ENCODE data around the gene ZHX3.
"Not testable (repeated sequence)": the region's sequence is repeated elsewhere in the genome, so short reads cannot be mapped to it uniquely, and the experiment has no call there.

The ZHX3 gene

DNA sequence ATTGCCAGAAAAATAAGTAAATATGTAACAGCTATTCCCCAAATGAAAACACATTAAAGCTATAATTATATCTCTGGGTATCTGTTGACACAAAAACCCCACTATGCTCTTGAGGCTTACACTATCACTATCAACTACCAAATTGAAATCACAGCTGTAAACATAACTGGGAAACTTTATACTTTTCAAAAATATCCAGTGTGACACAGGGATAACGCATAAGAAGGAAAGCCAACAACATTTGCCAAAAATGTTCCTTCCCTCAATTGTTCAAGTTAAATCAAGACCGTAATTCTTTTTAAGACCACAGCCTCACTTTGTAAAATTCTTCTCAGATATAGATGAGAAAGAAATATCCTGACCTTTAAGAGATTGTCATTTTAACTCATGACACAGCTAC is 3.1 kb downstream of the ZHX3 start:
- Histone ChIP-seq H3K4me1 (ENCODE audit: insufficient read depth, low read length, poor library complexity, severe bottlenecking) (peaks cover 46% of the 10 kb centered on the region), H3K27me3 (ENCODE audit: insufficient read depth, low read length, poor library complexity, severe bottlenecking) (no peaks in the 10 kb centered on the region), H3K9me3 (ENCODE audit: insufficient read depth, low read depth, low read length) (no peaks in the 10 kb centered on the region), H3K9ac (ENCODE audit: low read depth, low read length, poor library complexity, severe bottlenecking) (peak overlapping the region; percentile 14), H3K9me2 (replicated peaks; ENCODE audit: low read depth, low read length) (no peaks in the 10 kb centered on the region), H3K4me3 (ENCODE audit: low read length, poor library complexity, severe bottlenecking) (no peak overlapping the region), H3K36me3 (ENCODE audit: insufficient read depth, low read length) (no peaks in the 10 kb centered on the region), H3F3A (ENCODE audit: low read depth) (no peaks in the 10 kb centered on the region), H2AFZ (ENCODE audit: low read length) (no peak overlapping the region), H4K20me1 (ENCODE audit: insufficient read depth, low read length, poor library complexity, severe bottlenecking) (peaks cover 13% of the 10 kb centered on the region), H3K79me2 (ENCODE audit: insufficient read depth, low read length) (peaks cover 63% of the 10 kb centered on the region), H3K4me2 (ENCODE audit: low read depth, low read length, poor library complexity, severe bottlenecking) (peak overlapping the region; percentile 31)
- TF ChIP-seq, protein P1, sequence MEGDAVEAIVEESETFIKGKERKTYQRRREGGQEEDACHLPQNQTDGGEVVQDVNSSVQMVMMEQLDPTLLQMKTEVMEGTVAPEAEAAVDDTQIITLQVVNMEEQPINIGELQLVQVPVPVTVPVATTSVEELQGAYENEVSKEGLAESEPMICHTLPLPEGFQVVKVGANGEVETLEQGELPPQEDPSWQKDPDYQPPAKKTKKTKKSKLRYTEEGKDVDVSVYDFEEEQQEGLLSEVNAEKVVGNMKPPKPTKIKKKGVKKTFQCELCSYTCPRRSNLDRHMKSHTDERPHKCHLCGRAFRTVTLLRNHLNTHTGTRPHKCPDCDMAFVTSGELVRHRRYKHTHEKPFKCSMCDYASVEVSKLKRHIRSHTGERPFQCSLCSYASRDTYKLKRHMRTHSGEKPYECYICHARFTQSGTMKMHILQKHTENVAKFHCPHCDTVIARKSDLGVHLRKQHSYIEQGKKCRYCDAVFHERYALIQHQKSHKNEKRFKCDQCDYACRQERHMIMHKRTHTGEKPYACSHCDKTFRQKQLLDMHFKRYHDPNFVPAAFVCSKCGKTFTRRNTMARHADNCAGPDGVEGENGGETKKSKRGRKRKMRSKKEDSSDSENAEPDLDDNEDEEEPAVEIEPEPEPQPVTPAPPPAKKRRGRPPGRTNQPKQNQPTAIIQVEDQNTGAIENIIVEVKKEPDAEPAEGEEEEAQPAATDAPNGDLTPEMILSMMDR (conservative IDR thresholded peaks at IDR 0.05; ENCODE audit: low read length): no peak
- TF ChIP-seq EZH2phosphoT487 (IDR thresholded peaks at IDR 0.05; ENCODE audit: borderline replicate concordance): no peak

DNA sequence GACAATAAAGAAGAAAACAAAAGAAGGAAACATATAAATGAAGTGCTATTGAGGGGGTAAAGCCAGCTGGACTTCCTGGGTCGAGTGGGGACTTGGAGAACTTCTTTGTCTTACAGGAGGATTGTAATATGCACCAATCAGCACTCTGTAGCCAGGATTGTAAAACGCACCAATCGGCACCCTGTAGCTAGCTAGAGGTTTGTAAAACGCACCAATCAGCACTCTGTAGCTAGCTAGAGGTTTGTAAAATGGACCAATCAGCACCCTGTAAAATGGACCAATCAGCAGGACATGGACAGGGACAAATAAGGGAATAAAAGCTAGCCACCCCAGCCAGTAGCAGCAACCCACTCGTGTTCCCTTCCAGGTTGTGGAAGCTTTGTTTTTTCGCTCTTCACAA is 5.5 kb downstream of the ZHX3 start:
- H3K9me2 ChIP-seq (replicated peaks; ENCODE audit: low read depth, low read length); H3K9me3 ChIP-seq (ENCODE audit: insufficient read depth, low read depth, low read length); H3K4me3 ChIP-seq (ENCODE audit: low read length, poor library complexity, severe bottlenecking); H3K9ac ChIP-seq (ENCODE audit: low read depth, low read length, poor library complexity, severe bottlenecking); H3K36me3 ChIP-seq (ENCODE audit: insufficient read depth, low read length); H3K27me3 ChIP-seq (ENCODE audit: insufficient read depth, low read length, poor library complexity, severe bottlenecking); H2AFZ ChIP-seq (ENCODE audit: low read length); H3K4me2 ChIP-seq (ENCODE audit: low read depth, low read length, poor library complexity, severe bottlenecking); H3F3A ChIP-seq (ENCODE audit: low read depth): not testable (repeated sequence)
- H4K20me1 ChIP-seq (ENCODE audit: insufficient read depth, low read length, poor library complexity, severe bottlenecking): peaks cover 13% of the 10 kb centered on the region
- peaks cover 67% of the 10 kb centered on the region for H3K79me2 ChIP-seq (ENCODE audit: insufficient read depth, low read length)
- peaks cover 60% of the 10 kb centered on the region for H3K4me1 ChIP-seq (ENCODE audit: insufficient read depth, low read length, poor library complexity, severe bottlenecking)

DNA sequence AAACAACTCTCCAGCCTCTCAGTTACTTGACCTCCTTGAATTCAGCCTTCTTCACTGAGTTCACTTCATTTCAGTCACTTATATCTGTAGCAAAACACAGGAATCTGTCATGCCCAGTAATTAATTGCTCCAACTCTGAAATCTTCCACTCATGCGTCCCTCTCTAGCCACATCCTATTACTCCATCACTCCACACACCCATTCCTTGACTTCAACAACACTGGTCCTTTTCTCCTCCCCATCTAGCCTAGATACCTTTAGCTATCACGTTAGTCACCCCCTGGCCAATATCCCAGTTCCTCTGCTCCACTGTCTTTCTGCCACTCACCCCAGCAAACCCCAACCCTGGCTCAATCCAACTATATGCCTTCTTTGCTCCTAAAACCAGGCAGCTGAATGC is 7.7 kb downstream of the ZHX3 start:
- Histone ChIP-seq H3K9ac (ENCODE audit: low read depth, low read length, poor library complexity, severe bottlenecking) (no peak overlapping the region), H3K36me3 (ENCODE audit: insufficient read depth, low read length) (no peaks in the 10 kb centered on the region), H3K79me2 (ENCODE audit: insufficient read depth, low read length) (peaks cover 56% of the 10 kb centered on the region; the same call in 1 of the 2 replicates), H2AFZ (ENCODE audit: low read length) (no peak overlapping the region), H3F3A (ENCODE audit: low read depth) (no peaks in the 10 kb centered on the region), H3K27me3 (ENCODE audit: insufficient read depth, low read length, poor library complexity, severe bottlenecking) (no peaks in the 10 kb centered on the region), H4K20me1 (ENCODE audit: insufficient read depth, low read length, poor library complexity, severe bottlenecking) (no peaks in the 10 kb centered on the region), H3K9me2 (replicated peaks; ENCODE audit: low read depth, low read length) (no peaks in the 10 kb centered on the region), H3K9me3 (ENCODE audit: insufficient read depth, low read depth, low read length) (no peaks in the 10 kb centered on the region), H3K4me3 (ENCODE audit: low read length, poor library complexity, severe bottlenecking) (no peak overlapping the region), H3K4me2 (ENCODE audit: low read depth, low read length, poor library complexity, severe bottlenecking) (peak overlapping the region; percentile 25), H3K4me1 (ENCODE audit: insufficient read depth, low read length, poor library complexity, severe bottlenecking) (peaks cover 47% of the 10 kb centered on the region)
- TF ChIP-seq EZH2phosphoT487 (IDR thresholded peaks at IDR 0.05; ENCODE audit: borderline replicate concordance): no peak
- TF ChIP-seq, protein P1 (conservative IDR thresholded peaks at IDR 0.05; ENCODE audit: low read length): no peak

DNA sequence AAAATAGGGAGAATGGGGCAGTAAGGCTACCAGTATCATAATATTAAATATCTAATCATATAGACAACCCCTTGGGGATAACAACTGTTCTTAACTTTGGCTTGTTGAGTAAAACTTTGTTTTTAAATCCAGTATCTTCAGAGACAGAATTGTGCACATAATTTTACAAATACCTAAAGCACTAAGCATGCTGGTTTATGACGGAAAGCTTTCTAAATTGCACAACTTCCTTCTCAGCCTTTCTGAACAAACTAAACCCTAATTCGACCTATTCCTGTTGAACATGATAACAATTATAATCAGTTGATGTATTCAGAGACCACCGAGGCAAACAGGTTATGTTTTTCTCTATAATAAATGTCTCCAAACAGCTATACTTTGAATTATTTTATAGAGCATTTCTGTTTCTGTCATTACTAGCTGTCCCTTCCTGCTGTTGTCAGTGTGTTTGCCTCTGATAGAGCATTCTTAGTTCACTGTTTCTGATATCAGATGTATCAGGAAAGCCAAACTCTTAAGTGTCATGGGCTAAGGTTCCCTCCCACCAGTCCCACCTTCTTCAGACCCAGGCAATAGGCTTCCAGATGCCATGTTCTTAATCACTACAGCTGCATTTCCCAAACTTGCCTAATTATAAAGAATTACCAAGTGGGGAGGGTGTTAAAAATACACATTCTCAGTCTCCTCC is 8.7 kb downstream of the ZHX3 start:
- H3K9ac ChIP-seq (ENCODE audit: low read depth, low read length, poor library complexity, severe bottlenecking): peak overlapping the region; percentile 12
- peaks cover 50% of the 10 kb centered on the region; the same call in 1 of the 2 replicates for H3K79me2 ChIP-seq (ENCODE audit: insufficient read depth, low read length)
- H3K9me3 ChIP-seq (ENCODE audit: insufficient read depth, low read depth, low read length): no peaks in the 10 kb centered on the region
- H4K20me1 ChIP-seq (ENCODE audit: insufficient read depth, low read length, poor library complexity, severe bottlenecking): no peaks in the 10 kb centered on the region
- TF ChIP-seq, protein P1 (conservative IDR thresholded peaks at IDR 0.05; ENCODE audit: low read length): no peak
- TF ChIP-seq EZH2phosphoT487 (IDR thresholded peaks at IDR 0.05; ENCODE audit: borderline replicate concordance): no peak
- no peaks in the 10 kb centered on the region for H3K9me2 ChIP-seq (replicated peaks; ENCODE audit: low read depth, low read length)
- peaks cover 52% of the 10 kb centered on the region for H3K4me1 ChIP-seq (ENCODE audit: insufficient read depth, low read length, poor library complexity, severe bottlenecking)
- H3K4me2 ChIP-seq (ENCODE audit: low read depth, low read length, poor library complexity, severe bottlenecking): peak overlapping the region; percentile 25
- H3F3A ChIP-seq (ENCODE audit: low read depth): no peaks in the 10 kb centered on the region
- H3K4me3 ChIP-seq (ENCODE audit: low read length, poor library complexity, severe bottlenecking): no peak overlapping the region
- H2AFZ ChIP-seq (ENCODE audit: low read length): no peak overlapping the region
- H3K36me3 ChIP-seq (ENCODE audit: insufficient read depth, low read length): no peaks in the 10 kb centered on the region
- no peaks in the 10 kb centered on the region for H3K27me3 ChIP-seq (ENCODE audit: insufficient read depth, low read length, poor library complexity, severe bottlenecking)
